GM19025 (cell line): ENCODE results near the gene EPHB2.

Experiments
- ATAC-seq: cut with Tn5 transposase; IDR thresholded peaks from one replicate; pipeline ENCODE4 v1.9.1; 2021; ENCODE audit warnings: mild to moderate bottlenecking, low read depth, moderate library complexity; ENCODE audit not compliant: unreplicated experiment

Gene EPHB2

DNA sequence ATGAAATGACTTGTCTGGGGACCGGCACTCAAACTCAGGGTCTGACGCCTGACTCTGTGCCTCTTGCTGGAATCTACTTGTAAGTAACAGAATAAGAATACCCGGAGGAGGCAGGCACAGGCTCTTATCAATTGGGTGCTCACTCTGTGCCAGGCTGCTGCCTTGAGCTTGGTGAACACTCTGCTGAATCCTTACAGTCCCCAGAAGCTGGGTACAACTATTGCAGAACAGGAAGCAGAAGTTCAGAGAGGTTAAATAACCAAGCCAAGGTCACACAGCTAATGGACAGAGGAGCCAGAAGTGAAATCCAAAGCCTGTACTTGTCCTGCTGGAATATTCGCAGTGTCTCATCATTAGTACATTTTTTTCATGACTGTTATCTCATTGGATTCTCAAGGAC lies 86.0 kb downstream of the EPHB2 start:
- ATAC-seq = no peak

GRCh38 chr1:22798083-22798482 lies 87.4 kb downstream of the EPHB2 start:
- no peak for ATAC-seq

GRCh38 chr1:22799971-22800370 lies 89.3 kb downstream of the EPHB2 start:
- no peak for ATAC-seq

- ATAC-seq = no peak
Observed at GRCh38 chr1:22800629-22801028, 90.0 kb downstream of the EPHB2 start.

DNA sequence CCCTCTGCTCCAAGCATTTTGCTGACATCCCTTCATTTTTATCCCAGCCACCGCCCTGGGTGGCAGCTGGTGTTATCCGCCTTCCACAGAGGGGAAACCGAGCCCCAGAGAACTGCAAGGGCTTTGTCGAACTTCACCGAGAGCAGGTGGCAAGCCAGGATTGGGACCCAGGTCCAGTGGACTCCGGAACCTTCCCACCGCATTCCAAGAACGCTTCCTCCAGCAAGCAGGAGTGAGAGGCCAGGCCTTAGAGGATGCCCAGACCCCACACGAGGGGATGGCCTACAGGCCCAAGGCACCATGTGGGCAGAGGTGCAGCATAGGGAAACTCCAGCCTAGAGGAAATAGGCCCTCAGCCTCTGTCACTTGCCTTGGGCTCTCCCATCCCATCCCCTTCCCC lies 90.7 kb downstream of the EPHB2 start:
- ATAC-seq = no peak

DNA sequence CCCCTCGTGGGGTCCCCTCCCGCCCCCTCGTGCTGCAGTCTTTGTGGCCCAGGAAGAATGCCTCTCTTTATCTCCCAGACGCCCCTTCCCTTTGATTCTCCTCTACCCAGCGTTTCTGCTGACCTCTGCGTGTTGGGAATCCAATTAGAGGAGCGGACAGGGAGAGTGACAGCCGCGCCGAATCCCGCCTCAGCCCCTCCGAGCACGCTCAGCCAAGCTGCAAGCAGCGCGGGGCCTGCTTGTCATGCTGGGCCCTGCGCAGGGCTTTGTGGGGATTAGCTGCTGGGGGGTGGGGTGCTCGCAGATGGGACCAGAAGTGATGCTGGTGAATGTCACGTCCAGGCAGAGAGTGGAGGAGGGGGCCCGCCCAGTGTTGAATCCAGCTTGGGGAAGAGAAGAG lies 91.1 kb downstream of the EPHB2 start:
- ATAC-seq = no peak

GRCh38 chr1:22803833-22804232 lies 93.2 kb downstream of the EPHB2 start:
- no peak for ATAC-seq

DNA sequence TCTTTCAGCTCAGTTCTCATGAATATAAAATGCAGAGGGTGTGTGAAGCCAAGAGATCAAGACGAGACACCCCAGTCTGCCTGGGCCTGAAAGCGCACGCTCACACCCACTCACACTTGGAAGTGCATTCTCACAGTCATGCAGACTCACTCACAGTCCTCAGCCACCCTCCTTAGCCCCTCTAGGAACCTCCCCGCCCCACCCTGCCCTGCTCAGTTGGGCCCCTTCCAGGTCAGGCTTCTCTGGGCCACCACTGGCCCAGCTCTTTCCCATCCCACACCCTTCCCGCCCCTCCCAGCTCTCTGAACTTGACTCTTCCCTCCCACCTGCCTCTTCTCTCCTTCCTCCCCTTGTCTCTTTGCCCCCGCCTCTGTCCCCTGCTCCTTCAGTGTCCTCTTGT lies 93.8 kb downstream of the EPHB2 start:
- ATAC-seq = no peak

DNA sequence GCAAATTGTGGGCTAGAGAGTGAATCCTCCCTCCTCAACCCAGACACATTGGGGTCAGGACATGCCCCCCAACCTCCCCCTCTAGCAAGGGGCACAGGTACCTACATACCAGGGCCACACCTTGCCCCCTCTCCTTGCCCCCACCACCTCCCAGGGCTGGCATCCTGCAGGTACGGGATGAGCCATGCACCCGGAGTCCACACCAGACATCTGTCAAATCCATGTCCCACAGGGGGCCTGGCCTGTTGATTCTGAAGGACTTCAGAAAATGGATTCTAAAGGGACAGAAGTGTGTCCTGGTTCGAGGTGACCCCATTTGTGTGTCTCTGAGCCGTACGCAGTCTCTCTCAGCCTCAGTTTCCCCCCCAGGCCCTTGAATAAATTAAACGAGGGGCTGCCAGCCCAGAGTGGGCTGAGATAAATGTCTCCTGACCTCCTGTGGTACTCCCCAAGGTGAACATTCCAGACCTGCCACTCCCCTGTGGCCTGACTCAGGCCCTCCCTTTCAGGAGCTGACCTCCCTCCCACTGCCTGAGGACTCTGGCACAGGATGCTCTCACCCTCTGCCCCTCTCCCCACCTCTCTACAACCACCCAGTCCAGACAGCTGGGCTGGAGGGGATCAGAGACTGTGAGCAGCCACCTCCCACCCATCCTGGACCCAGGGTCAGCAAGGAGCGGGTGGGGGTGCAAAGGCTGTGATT lies 94.5 kb downstream of the EPHB2 start:
- ATAC-seq = no peak

DNA sequence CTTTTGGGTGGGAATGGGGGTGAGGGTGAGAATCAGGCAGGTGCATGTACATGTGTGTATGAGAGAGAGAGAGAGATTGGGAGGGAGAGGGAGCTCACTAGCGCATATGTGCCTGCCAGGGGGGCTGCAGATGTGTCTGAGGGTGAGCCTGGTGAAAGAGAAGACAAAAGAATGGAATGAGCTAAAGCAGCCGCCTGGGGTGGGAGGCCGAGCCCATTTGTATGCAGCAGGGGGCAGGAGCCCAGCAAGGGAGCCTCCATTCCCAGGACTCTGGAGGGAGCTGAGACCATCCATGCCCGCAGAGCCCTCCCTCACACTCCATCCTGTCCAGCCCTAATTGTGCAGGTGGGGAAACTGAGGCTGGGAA lies 95.0 kb downstream of the EPHB2 start:
- ATAC-seq = no peak

GRCh38 chr1:22806584-22806983 lies 95.9 kb downstream of the EPHB2 start:
- no peak for ATAC-seq

- no peak for ATAC-seq
Observed at GRCh38 chr1:22807340-22807739, 96.7 kb downstream of the EPHB2 start.

DNA sequence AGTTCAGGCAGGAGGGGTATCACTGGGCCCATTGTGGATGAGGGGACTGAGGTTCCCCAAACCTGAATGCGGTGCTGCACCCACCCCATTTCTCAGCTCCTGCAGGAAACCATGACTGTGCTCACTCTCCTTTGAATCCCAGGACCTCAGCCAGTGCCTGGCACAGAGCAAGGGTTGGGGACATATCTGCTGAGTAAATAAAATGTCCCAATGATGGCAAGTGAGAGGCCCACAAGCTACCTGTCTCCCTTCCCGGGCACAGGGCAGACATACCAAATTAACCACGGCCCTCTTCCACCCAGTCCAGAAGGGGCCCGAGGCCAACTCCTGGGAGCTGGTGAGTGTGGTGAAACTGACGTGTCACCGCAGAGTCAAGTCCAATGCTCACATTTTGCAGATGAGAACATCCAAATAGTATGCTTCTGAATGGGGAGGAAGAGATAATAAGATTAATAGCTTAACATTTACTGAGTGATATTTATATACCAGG lies 97.6 kb downstream of the EPHB2 start:
- no peak for ATAC-seq

GRCh38 chr1:22808676-22809483 lies 98.2 kb downstream of the EPHB2 start:
- ATAC-seq = no peak

DNA sequence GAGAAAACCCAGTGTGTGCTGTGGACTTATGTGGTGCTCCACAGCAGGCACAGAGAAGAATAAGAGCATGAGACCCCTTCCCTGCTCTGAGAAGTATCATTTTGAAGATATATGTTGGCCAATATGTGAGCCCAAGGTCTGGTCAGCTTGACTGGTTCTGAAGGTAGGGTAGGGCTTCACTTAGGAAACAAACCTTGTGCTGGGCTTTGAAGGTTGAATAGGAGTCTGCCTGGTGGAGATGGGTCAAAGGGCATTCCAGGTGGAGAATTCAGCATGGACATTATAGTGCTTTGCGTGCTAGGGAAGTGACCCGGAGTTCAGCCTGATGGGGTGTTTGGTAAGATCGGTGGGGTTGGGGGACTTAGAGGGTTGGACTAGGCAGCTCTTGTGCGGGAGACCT lies 99.1 kb downstream of the EPHB2 start:
- no peak for ATAC-seq

DNA sequence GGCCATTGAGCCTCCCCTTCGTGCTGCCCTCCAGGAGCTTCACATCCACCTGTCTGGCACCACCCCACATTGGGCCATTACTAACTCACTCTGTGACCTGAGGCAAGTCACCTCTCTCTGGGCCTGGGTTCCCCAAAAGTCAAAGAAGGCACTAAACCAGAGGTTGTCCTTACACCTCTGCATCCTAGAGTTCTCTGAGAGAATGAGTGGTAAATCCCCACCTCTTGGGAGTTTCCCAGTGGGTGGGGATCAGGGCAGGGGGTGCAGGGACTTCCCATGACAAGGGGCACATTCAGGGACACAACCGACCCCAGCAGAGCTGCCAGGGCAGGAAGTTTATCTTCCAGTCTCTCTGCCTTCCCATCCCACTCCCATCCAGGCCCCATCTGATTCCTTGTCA lies 99.7 kb downstream of the EPHB2 start:
- ATAC-seq = no peak

GRCh38 chr1:22812092-22812880 lies 101.6 kb downstream of the EPHB2 start:
- ATAC-seq = no peak

- ATAC-seq = no peak
Observed at GRCh38 chr1:22812993-22813790, 102.6 kb downstream of the EPHB2 start.

- no peak for ATAC-seq
Observed at GRCh38 chr1:22814176-22815042, 103.8 kb downstream of the EPHB2 start.

- ATAC-seq = no peak
Observed at GRCh38 chr1:22815043-22815365, 104.4 kb downstream of the EPHB2 start.
